ENCODE data around the gene ZNG1E.
"Not testable (repeated sequence)": the region's sequence is repeated elsewhere in the genome, so short reads cannot be mapped to it uniquely, and the experiment has no call there.

ZNG1E gene

DNA sequence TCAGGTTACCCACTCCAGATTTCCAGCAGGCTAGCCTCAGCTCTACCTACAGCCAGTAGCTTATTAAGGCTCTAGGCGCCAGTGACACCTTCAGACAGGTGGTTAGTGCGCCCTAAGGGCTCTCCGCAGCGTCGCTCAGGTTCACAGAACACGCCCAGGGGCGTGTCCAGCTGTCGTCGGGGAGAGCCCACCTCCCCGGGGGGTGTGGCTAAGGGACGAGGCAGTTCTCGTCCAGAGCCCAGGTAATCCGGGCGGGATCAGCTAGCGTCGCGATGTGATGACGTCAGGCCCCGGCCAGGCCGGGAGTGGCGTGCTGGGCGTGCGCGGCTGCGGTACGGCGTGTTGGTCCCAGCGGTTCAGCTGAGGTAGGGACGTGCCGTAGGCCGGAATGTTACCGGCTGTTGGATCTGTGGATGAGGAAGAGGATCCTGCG lies at the start of gene ZNG1E:
Gene ZNG1E (plus strand): TSS at position 340 of the 433 bp plus-strand sequence. CDS start 49 bp downstream, at position 389.
- not testable (repeated sequence) for DNase-seq

DNA sequence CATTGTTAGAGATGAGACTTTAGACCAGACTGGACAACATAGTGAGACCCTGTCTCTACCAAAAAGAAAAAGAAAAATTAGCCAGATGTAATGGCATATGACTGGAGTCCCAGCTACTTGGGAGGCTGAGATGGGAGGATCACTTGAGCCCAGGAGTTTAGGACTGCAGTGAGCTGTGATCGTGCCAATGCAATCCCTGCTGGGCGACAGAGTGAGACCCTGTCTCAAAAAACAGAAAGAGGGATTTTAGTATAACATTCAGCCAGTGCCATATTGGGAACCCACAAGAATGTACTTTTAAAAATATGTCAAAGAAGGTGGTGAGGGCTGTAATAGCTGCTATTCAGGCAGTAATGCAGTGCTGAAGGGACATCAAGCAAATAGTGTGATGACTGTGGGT lies 2.1 kb upstream of the ZNG1E start:
- not testable (repeated sequence) for DNase-seq

DNA sequence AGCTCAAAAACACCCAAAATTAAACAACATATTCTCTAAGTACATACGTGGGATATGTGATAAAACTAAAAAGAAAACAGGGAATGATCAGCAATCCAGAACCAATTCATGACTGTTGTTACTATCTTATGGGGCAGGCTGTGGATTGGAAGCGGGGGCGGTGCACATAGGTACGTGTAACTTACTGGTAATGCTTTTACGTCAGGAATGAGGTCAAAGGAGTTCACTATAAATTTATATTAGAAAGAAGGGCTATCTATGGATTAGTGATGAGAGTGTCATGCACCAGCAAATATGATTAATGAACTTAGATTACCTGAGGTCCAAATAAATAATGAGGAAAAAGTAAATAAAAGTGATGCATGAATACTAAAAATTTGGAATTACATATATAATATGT lies 710 bp upstream of the ZNG1E start:
- not testable (repeated sequence) for DNase-seq

- not testable (repeated sequence) for DNase-seq
Observed at GRCh38 chr9:65676389-65676788, 661 bp downstream of the ZNG1E start.

DNA sequence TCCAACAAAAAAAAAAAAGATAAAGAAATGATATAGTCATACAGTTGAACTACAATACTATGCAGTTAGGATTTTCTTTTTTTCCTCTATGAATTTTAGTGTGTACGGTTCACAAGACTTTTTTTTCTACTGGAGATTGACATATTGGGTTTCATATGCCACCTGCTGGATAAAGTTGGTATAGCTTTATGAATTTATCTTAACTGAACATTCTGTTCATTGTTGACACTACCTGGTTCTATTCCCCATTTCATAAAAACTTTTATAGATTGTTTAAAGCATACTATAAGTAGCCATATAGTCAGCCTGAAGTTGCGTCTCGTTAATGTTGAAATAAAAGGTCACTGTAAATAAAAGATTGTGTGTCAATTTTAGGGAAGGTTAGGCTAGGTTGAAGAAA lies 2.8 kb downstream of the ZNG1E start:
- not testable (repeated sequence) for DNase-seq

DNA sequence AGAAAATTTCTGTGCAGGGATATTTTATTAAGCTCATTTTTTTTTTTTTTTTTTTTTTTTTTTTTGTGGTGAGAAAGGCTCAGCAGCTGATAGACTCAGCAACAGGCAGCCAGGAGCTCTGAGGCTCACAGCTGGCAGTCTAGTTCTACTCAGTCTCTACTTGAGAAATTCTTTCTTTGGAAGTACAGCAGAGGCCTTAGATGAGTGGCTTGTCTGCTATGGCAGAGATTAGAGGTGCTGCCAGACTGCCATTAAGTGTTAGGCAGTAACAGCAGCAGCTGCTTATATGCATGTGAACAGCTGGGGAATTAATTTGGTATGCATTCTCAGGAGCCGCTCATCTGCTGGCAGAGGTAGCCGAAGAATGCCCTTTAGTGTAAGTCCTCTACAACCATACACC lies 27.8 kb downstream of the ZNG1E start:
- DNase-seq: not testable (repeated sequence)

GRCh38 chr9:65714445-65714844 lies 38.7 kb downstream of the ZNG1E start:
- not testable (repeated sequence) for DNase-seq

- not testable (repeated sequence) for DNase-seq
Observed at GRCh38 chr9:65737096-65737564, 61.4 kb downstream of the ZNG1E start, which contains the start of gene FOXD4L4. FOXD4L4 (plus strand) TSS chr9:65737146; CDS start chr9:65737146, 0 bp downstream.

GRCh38 chr9:65738133-65738532 lies 62.4 kb downstream of the ZNG1E start:
- not testable (repeated sequence) for DNase-seq
